ENCODE data around the gene C10orf120. TPM values are rescaled to one million over a fixed set of nuclear protein-coding genes. Genes with fewer than 3 reads are reported as not detected.

C10orf120 gene
- total RNA-seq, 1 donor = not detected

- no peak for DNase-seq (ENCODE audit: low read depth)
- no peak overlapping the region for H3K4me3 ChIP-seq (ENCODE audit: low read depth, low read length)
- no peak for TF ChIP-seq CTCF (IDR thresholded peaks at IDR 0.05; ENCODE audit: insufficient read depth, low read depth, low read length)
Measured at GRCh38 chr10:122675278-122675677, 24.4 kb downstream of the C10orf120 start.

GRCh38 chr10:122674781-122675180, 24.9 kb downstream of the C10orf120 start:
- no peak for DNase-seq (ENCODE audit: low read depth)
- no peak for TF ChIP-seq CTCF (IDR thresholded peaks at IDR 0.05; ENCODE audit: insufficient read depth, low read depth, low read length)
- H3K4me3 ChIP-seq (ENCODE audit: low read depth, low read length) = no peak overlapping the region

GRCh38 chr10:122673731-122674130, 25.9 kb downstream of the C10orf120 start:
- no peak for DNase-seq (ENCODE audit: low read depth)
- H3K4me3 ChIP-seq (ENCODE audit: low read depth, low read length) = no peak overlapping the region
- TF ChIP-seq CTCF (IDR thresholded peaks at IDR 0.05; ENCODE audit: insufficient read depth, low read depth, low read length) = no peak

GRCh38 chr10:122673269-122673668, 26.4 kb downstream of the C10orf120 start:
- H3K4me3 ChIP-seq (ENCODE audit: low read depth, low read length) = no peak overlapping the region
- TF ChIP-seq CTCF (IDR thresholded peaks at IDR 0.05; ENCODE audit: insufficient read depth, low read depth, low read length) = no peak
- DNase-seq (ENCODE audit: low read depth) = no peak

GRCh38 chr10:122672655-122673054, 27.0 kb downstream of the C10orf120 start:
- no peak for TF ChIP-seq CTCF (IDR thresholded peaks at IDR 0.05; ENCODE audit: insufficient read depth, low read depth, low read length)
- DNase-seq (ENCODE audit: low read depth) = no peak

GRCh38 chr10:122671355-122671754, 28.3 kb downstream of the C10orf120 start:
- H3K4me3 ChIP-seq (ENCODE audit: low read depth, low read length) = no peak overlapping the region
- no peak for DNase-seq (ENCODE audit: low read depth)
- TF ChIP-seq CTCF (IDR thresholded peaks at IDR 0.05; ENCODE audit: insufficient read depth, low read depth, low read length) = no peak

More at GRCh38 chr10:122672655-122673054, 27.0 kb downstream of the C10orf120 start:
- no peak overlapping the region for H3K4me3 ChIP-seq (ENCODE audit: low read depth, low read length)

- no peak for TF ChIP-seq CTCF (IDR thresholded peaks at IDR 0.05; ENCODE audit: insufficient read depth, low read depth, low read length)
- no peak overlapping the region for H3K4me3 ChIP-seq (ENCODE audit: low read depth, low read length)
- DNase-seq (ENCODE audit: low read depth) = no peak
Measured at GRCh38 chr10:122669842-122670241, 29.8 kb downstream of the C10orf120 start.

Data from fibroblast of villous mesenchyme (primary cell).